ENCODE measurements around the gene LIPE.

Gene LIPE

GRCh38 chr19:42411581-42412178 is 15.5 kb downstream of the LIPE start:
- DNase-seq, result no peak

- DNase-seq, result no peak
Measured at GRCh38 chr19:42410371-42410770, 16.8 kb downstream of the LIPE start.

- no peak for DNase-seq
Measured at GRCh38 chr19:42409477-42409876, 17.7 kb downstream of the LIPE start.

GRCh38 chr19:42407816-42408175 is 19.4 kb downstream of the LIPE start:
- no peak for DNase-seq

- DNase-seq, result no peak
Measured at GRCh38 chr19:42407085-42407815, 19.9 kb downstream of the LIPE start.

- no peak for DNase-seq
Measured at GRCh38 chr19:42406111-42406510, 21.1 kb downstream of the LIPE start.

GRCh38 chr19:42403586-42403985 is 23.6 kb downstream of the LIPE start:
- no peak for DNase-seq

- DNase-seq, result no peak
Measured at GRCh38 chr19:42402376-42403116, 24.6 kb downstream of the LIPE start.

- no peak for DNase-seq
Measured at GRCh38 chr19:42401365-42402303, 25.6 kb downstream of the LIPE start.

- no peak for DNase-seq
Measured at GRCh38 chr19:42400404-42400803, 26.8 kb downstream of the LIPE start.

- no peak for DNase-seq
Measured at GRCh38 chr19:42397263-42398166, 29.7 kb downstream of the LIPE start.

- DNase-seq, result peak; percentile 95
Measured at GRCh38 chr19:42396381-42397262, 30.6 kb downstream of the LIPE start.

- DNase-seq, result no peak
Measured at GRCh38 chr19:42394751-42395150, 32.4 kb downstream of the LIPE start.

GRCh38 chr19:42392165-42392564 is 35.0 kb downstream of the LIPE start:
- DNase-seq, result no peak

- DNase-seq, result no peak
Measured at GRCh38 chr19:42389899-42390298, 37.3 kb downstream of the LIPE start, which contains the start of gene CNFN. Gene CNFN (minus strand): TSS chr19:42390297. CDS start chr19:42389037, 1,260 bp downstream.

GRCh38 chr19:42388851-42389489 is 38.2 kb downstream of the LIPE start:
- no peak for DNase-seq

- DNase-seq, result peak; percentile 25
Measured at GRCh38 chr19:42386974-42387707, 40.0 kb downstream of the LIPE start.

GRCh38 chr19:42380155-42380554 is 47.0 kb downstream of the LIPE start:
- DNase-seq, result no peak

Data from GF-D8 (cell line).